GM18907 (cell line): ENCODE results near the gene CELSR1.
"Not testable (repeated sequence)": the region's sequence is repeated elsewhere in the genome, so short reads cannot be mapped to it uniquely, and the experiment has no call there.

ENCODE experiments used
- ATAC-seq: cut with Tn5 transposase; IDR thresholded peaks from one replicate; pipeline ENCODE4 v1.9.1; 2021; ENCODE audit warnings: mild to moderate bottlenecking, moderate library complexity; ENCODE audit not compliant: unreplicated experiment

CELSR1 gene

GRCh38 chr22:46513908-46514550, 23.4 kb downstream of the CELSR1 start:
- no peak for ATAC-seq

- no peak for ATAC-seq
These were observed 24.7 kb downstream of the CELSR1 start for GRCh38 chr22:46512683-46513082.

- no peak for ATAC-seq
These were observed 25.4 kb downstream of the CELSR1 start for GRCh38 chr22:46512039-46512370.

GRCh38 chr22:46511151-46512038, 26.0 kb downstream of the CELSR1 start:
- ATAC-seq, result no peak

- ATAC-seq, result no peak
These were observed 27.9 kb downstream of the CELSR1 start for GRCh38 chr22:46509416-46510089.

GRCh38 chr22:46508491-46508999, 28.9 kb downstream of the CELSR1 start:
- no peak for ATAC-seq

- ATAC-seq, result no peak
These were observed 29.7 kb downstream of the CELSR1 start for GRCh38 chr22:46507451-46508425.

GRCh38 chr22:46504584-46504983, 32.8 kb downstream of the CELSR1 start:
- no peak for ATAC-seq

GRCh38 chr22:46502440-46503175, 34.8 kb downstream of the CELSR1 start:
- ATAC-seq, result no peak

GRCh38 chr22:46501701-46502100, 35.7 kb downstream of the CELSR1 start:
- ATAC-seq, result no peak

GRCh38 chr22:46501265-46501664, 36.2 kb downstream of the CELSR1 start:
- ATAC-seq, result not testable (repeated sequence)

- ATAC-seq, result no peak
These were observed 37.2 kb downstream of the CELSR1 start for GRCh38 chr22:46500201-46500600.

GRCh38 chr22:46499805-46500189, 37.6 kb downstream of the CELSR1 start:
- ATAC-seq, result no peak

GRCh38 chr22:46491946-46492345, 45.5 kb downstream of the CELSR1 start:
- no peak for ATAC-seq

GRCh38 chr22:46490538-46490937, 46.9 kb downstream of the CELSR1 start:
- ATAC-seq, result no peak

GRCh38 chr22:46486996-46487717, 50.3 kb downstream of the CELSR1 start:
- no peak for ATAC-seq

GRCh38 chr22:46484861-46485595, 52.4 kb downstream of the CELSR1 start:
- ATAC-seq, result no peak

- no peak for ATAC-seq
These were observed 53.1 kb downstream of the CELSR1 start for GRCh38 chr22:46484156-46484860.
